ENCODE data around the gene PALD1. TPM values are rescaled to one million over a fixed set of nuclear protein-coding genes. Genes with fewer than 3 reads are reported as not detected.

Gene PALD1
- polyA plus RNA-seq, 1 experiment, result 0.17 TPM

GRCh38 chr10:70538731-70539338 lies 60.3 kb downstream of the PALD1 start:
- Histone ChIP-seq H3K27me3 (ENCODE audit: control insufficient read depth, insufficient read depth, low read length) (peaks cover 28% of the 10 kb centered on the region), H3K4me3 (ENCODE audit: low read depth, low read length) (no peak overlapping the region), H3K9me3 (ENCODE audit: control insufficient read depth, insufficient read depth, low read length) (peaks cover 5% of the 10 kb centered on the region; the same call in 1 of the 2 replicates), H3K27ac (ENCODE audit: low read depth, low read length) (no peak overlapping the region)
- POLR2A ChIA-PET, result no interaction called here
- TF ChIP-seq CTCF (IDR thresholded peaks at IDR 0.05; ENCODE audit: low read depth, low read length), result no peak
- no peak for DNase-seq (ENCODE audit: low read depth, low spot score)
- CTCF ChIA-PET, result interaction anchor here (1.1 kb wide), 1 partner anchor 78 kb away, joined by 6 read pairs; no protein-coding TSS in a partner anchor

GRCh38 chr10:70539471-70539870 lies 60.9 kb downstream of the PALD1 start:
- no peak for TF ChIP-seq CTCF (IDR thresholded peaks at IDR 0.05; ENCODE audit: low read depth, low read length)
- Histone ChIP-seq H3K4me3 (ENCODE audit: low read depth, low read length) (no peak overlapping the region), H3K27me3 (ENCODE audit: control insufficient read depth, insufficient read depth, low read length) (peaks cover 27% of the 10 kb centered on the region), H3K27ac (ENCODE audit: low read depth, low read length) (no peak overlapping the region), H3K9me3 (ENCODE audit: control insufficient read depth, insufficient read depth, low read length) (peaks cover 5% of the 10 kb centered on the region; the same call in 1 of the 2 replicates)
- ChIA-PET POLR2A (no interaction called here), CTCF (interaction anchor here (0.6 to 1.1 kb wide), 3 partner anchors 78 to 318 kb away, joined by 3 to 4 read pairs (median 3); no protein-coding TSS in a partner anchor)
- DNase-seq (ENCODE audit: low read depth, low spot score), result no peak

- ChIA-PET POLR2A (no interaction called here), CTCF (interaction anchor here (1.1 to 1.8 kb wide), 3 partner anchors 79 to 319 kb away, joined by 3 to 17 read pairs (median 6); no protein-coding TSS in a partner anchor)
- Histone ChIP-seq H3K4me3 (ENCODE audit: low read depth, low read length) (no peak overlapping the region), H3K9me3 (ENCODE audit: control insufficient read depth, insufficient read depth, low read length) (peaks cover 5% of the 10 kb centered on the region; the same call in 1 of the 2 replicates), H3K27me3 (ENCODE audit: control insufficient read depth, insufficient read depth, low read length) (peaks cover 23% of the 10 kb centered on the region), H3K27ac (ENCODE audit: low read depth, low read length) (no peak overlapping the region)
- DNase-seq (ENCODE audit: low read depth, low spot score), result no peak
- peak; percentile 80 for TF ChIP-seq CTCF (IDR thresholded peaks at IDR 0.05; ENCODE audit: low read depth, low read length)
Observed at GRCh38 chr10:70540089-70540788, 61.7 kb downstream of the PALD1 start.

- peaks cover 17% of the 10 kb centered on the region for H3K27me3 ChIP-seq (ENCODE audit: control insufficient read depth, insufficient read depth, low read length)
- DNase-seq (ENCODE audit: low read depth, low spot score), result no peak
- POLR2A ChIA-PET, result no interaction called here
- no peak for TF ChIP-seq CTCF (IDR thresholded peaks at IDR 0.05; ENCODE audit: low read depth, low read length)
- no peak overlapping the region for H3K4me3 ChIP-seq (ENCODE audit: low read depth, low read length)
- no peak overlapping the region for H3K27ac ChIP-seq (ENCODE audit: low read depth, low read length)
- H3K9me3 ChIP-seq (ENCODE audit: control insufficient read depth, insufficient read depth, low read length), result peaks cover 5% of the 10 kb centered on the region; the same call in 1 of the 2 replicates
- CTCF ChIA-PET, result interaction anchor here (1.4 to 1.8 kb wide), 2 partner anchors 79 to 109 kb away, joined by 6 to 17 read pairs; no protein-coding TSS in a partner anchor
Observed at GRCh38 chr10:70540789-70541360, 62.3 kb downstream of the PALD1 start.

Data from AG04450 (cell line).